ENCODE results near the gene TTN. TPM values are rescaled to one million over a fixed set of nuclear protein-coding genes. Genes with fewer than 3 reads are reported as not detected.
A peak's percentile ranks its signal among the peaks of the same experiment; 100 is the strongest.

The TTN gene
- total RNA-seq, 2 donors from 2014 or later: 4.3 to 9.2 TPM

GRCh38 chr2:178827111-178827510 is 19.9 kb upstream of the TTN start:
- H3K9me3 Mint-ChIP-seq: no peaks in the 10 kb centered on the region
- H3K27ac Mint-ChIP-seq: no peak overlapping the region
- H3K36me3 Mint-ChIP-seq: peaks cover 0 to 15% of the 10 kb centered on the region in 2 donors
- ATAC-seq (no peak), DNase-seq (ENCODE audit: low spot score in 2 of 2) (no peak)

DNA sequence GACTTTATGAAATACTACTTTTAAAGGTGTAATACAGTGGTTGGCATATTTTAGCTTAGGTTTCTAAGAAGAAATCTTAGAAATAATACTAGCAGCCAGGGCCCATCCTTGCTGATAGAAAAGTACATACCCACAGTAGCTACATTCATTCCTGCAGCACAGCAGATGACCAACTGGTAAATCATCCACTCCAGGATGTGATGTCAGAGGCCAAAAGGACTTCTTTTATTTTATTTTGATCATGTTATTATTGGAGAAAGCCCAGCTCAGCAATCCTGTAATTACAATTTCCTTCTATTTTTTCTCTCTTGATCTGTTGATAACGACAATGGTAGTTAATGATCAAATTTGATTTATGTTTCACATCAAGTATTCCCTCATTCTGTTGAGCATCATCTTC is 18.0 kb upstream of the TTN start:
- Mint-ChIP-seq H3K27ac (no peak overlapping the region), H3K36me3 (peaks cover 0 to 9% of the 10 kb centered on the region in 2 donors), H3K9me3 (peaks cover 0 to 3% of the 10 kb centered on the region in 2 donors)
- DNase-seq (ENCODE audit: low spot score in 2 of 2) (no peak), ATAC-seq (no peak)

- ATAC-seq (no peak), DNase-seq (ENCODE audit: low spot score in 2 of 2) (no peak)
- H3K27ac Mint-ChIP-seq: no peak overlapping the region
- H3K36me3 Mint-ChIP-seq: peaks cover 0 to 8% of the 10 kb centered on the region in 2 donors
- peaks cover 0 to 3% of the 10 kb centered on the region in 2 donors for H3K9me3 Mint-ChIP-seq
These were observed 17.0 kb upstream of the TTN start for GRCh38 chr2:178824181-178824580.

DNA sequence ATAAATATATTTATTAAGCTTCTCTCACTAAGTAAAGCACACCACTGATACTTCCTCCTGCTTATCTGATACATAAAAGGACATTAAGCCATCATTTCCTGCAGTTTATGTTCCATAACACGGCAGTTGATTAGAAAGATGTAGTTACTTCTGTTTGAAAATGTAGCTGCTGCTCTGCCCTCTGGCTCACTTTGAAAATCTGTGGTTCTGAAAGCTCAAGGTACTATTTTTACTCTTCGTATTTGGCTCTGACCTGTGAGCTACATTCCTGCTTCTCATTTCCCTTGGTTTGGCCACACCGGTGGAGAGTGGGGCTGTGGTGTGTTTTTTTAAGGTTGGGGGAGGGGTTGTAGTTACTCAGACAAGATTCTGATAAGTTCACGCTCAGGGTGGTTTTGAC is 12.8 kb upstream of the TTN start:
- Mint-ChIP-seq H3K27ac (peak overlapping the region in 1 of 2 donors; percentile 74), H3K36me3 (no peaks in the 10 kb centered on the region), H3K9me3 (peaks cover 0 to 3% of the 10 kb centered on the region in 2 donors)
- DNase-seq (ENCODE audit: low spot score in 2 of 2) (no peak), ATAC-seq (peak; percentile 34 to 63)

- Mint-ChIP-seq H3K27ac (no peak overlapping the region), H3K9me3 (peaks cover 0 to 3% of the 10 kb centered on the region in 2 donors), H3K36me3 (no peaks in the 10 kb centered on the region)
- no peak for DNase-seq (ENCODE audit: low spot score in 2 of 2)
- ATAC-seq: no peak
These were observed 12.1 kb upstream of the TTN start for GRCh38 chr2:178819147-178819875.

DNA sequence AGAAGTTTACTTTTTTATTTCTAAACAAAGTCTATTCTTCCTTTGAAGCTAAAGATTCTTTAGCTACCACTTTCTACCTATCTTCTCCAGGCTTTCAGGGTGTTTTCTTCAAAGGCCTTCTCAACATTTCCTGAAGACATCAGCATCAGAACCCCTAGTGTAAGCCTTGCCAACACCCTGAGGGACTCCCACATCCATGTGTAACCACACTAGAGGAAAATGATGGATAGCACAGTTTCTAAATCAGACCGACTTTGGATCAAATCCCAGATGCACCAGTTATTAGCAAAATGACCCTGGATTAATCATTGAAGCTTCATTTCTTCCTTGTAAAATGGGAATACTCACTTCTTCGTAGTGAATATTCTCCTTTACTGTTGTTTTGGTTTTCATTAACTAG is 4.7 kb upstream of the TTN start:
- H3K27ac Mint-ChIP-seq: no peak overlapping the region
- no peaks in the 10 kb centered on the region for H3K9me3 Mint-ChIP-seq
- no peak for ATAC-seq
- no peaks in the 10 kb centered on the region for H3K36me3 Mint-ChIP-seq
- no peak for DNase-seq (ENCODE audit: low spot score in 2 of 2)

DNA sequence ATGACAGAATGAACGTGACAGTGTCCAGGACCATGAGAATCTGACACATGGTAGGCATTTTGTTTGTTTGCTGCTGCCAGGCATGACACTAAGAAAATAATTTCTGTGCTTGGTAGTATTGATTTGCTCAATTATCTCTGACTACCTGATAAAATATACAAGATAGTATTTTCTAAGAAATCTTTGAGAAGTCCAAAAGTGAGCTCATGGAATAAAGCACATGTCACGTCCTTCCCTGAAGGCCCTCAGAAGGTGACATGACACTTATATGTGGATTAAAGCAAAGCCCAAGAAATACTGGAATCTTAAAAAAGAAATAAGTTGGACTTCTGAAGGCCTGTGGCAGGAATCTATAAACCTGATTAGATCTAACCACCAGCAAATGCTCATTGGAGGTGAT is 3.8 kb upstream of the TTN start:
- no peaks in the 10 kb centered on the region for H3K36me3 Mint-ChIP-seq
- ATAC-seq: no peak
- DNase-seq (ENCODE audit: low spot score in 2 of 2): no peak
- no peak overlapping the region for H3K27ac Mint-ChIP-seq
- no peaks in the 10 kb centered on the region for H3K9me3 Mint-ChIP-seq

GRCh38 chr2:178810422-178810821 is 3.2 kb upstream of the TTN start:
- no peaks in the 10 kb centered on the region for H3K36me3 Mint-ChIP-seq
- no peaks in the 10 kb centered on the region for H3K9me3 Mint-ChIP-seq
- ATAC-seq: no peak
- DNase-seq (ENCODE audit: low spot score in 2 of 2): no peak
- H3K27ac Mint-ChIP-seq: no peak overlapping the region

DNA sequence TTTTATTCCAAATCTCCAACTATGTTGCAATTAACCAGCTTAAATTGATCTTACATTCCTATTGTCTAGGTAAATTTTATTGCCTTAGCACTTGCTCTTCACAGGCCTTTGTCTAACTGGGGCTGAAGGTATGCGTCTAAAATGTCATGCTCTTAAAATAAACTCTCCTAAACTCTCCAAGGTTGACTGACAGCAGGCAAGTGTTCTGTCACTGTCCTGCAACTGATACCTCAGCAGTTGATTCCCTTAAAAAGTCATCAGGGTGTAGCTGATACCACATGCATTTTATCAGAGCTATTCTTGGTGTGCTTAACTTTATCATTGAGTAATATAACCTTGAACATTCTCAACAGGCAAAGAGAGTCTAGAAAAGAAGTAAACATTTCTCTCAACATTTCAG is 680 bp downstream of the TTN start:
- Mint-ChIP-seq H3K36me3 (no peaks in the 10 kb centered on the region), H3K27ac (no peak overlapping the region), H3K9me3 (no peaks in the 10 kb centered on the region)
- DNase-seq (ENCODE audit: low spot score in 2 of 2): no peak
- ATAC-seq: no peak

- ATAC-seq (no peak), DNase-seq (ENCODE audit: low spot score in 2 of 2) (no peak)
- Mint-ChIP-seq H3K27ac (no peak overlapping the region), H3K9me3 (no peaks in the 10 kb centered on the region), H3K36me3 (no peaks in the 10 kb centered on the region)
These were observed 1.8 kb downstream of the TTN start for GRCh38 chr2:178805457-178805856.

DNA sequence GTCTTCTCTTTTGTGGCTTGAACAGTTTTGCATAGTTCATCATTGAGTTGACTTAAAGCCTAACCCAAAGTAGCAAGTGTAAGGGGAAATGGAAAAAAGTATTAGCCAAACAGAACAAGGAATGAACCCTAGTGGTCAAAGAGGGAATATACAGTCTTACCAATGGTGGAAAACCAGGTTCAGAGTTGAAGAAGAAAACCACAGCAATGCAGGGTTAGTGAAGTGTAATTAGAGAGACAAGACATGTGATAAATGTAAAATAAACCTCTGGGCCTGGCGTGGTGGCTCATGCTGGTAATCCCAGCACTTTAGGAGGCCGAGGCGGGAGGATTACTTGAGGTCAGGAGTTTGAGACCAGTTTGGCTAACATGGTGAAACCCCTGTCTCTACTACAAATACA is 2.4 kb downstream of the TTN start:
- ATAC-seq: no peak
- no peak overlapping the region for H3K27ac Mint-ChIP-seq
- no peak for DNase-seq (ENCODE audit: low spot score in 2 of 2)
- no peaks in the 10 kb centered on the region for H3K36me3 Mint-ChIP-seq
- no peaks in the 10 kb centered on the region for H3K9me3 Mint-ChIP-seq

DNA sequence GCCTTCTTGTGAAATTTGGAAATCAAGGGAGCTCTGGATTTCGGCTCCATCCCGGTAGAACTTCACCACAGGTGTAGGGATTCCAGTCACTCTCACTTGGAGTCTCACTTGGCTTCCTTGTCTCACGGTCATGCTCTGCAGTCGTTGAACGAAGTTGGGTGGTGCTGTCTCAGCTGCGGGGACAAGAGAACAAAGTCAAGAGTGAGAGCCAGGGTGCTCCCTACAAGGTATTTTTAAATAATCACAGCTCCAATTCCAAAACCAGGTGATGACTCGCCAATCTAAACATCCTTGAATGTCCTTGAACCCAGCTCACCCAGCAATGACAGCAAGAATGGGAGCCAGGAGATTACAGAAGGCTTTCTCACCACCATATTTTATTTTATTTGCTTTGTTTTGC is 6.7 kb downstream of the TTN start:
- DNase-seq (ENCODE audit: low spot score in 2 of 2): no peak
- Mint-ChIP-seq H3K27ac (peak overlapping the region in 1 of 2 donors; percentile 25), H3K9me3 (no peaks in the 10 kb centered on the region), H3K36me3 (no peaks in the 10 kb centered on the region)
- no peak for ATAC-seq

DNA sequence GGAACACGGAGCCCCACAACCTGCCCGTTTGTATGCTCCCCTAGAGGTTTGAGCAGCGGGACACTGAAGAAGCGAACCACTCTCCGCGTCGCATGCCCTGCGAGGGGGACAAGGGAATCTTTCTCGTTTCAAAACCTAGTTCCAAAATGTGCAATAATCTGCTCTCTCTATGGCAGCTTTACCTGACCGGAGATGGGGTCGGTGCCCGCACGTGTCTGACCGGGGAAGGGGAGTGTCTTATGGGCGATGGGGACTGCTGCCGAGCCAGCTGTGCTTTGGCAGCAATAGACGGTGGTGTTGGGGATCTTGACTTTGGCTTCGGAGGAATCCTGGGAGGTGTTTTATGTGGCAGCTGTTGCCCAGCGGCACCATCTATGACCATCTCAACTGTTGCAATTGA is 7.9 kb downstream of the TTN start:
- no peak for ATAC-seq

DNA sequence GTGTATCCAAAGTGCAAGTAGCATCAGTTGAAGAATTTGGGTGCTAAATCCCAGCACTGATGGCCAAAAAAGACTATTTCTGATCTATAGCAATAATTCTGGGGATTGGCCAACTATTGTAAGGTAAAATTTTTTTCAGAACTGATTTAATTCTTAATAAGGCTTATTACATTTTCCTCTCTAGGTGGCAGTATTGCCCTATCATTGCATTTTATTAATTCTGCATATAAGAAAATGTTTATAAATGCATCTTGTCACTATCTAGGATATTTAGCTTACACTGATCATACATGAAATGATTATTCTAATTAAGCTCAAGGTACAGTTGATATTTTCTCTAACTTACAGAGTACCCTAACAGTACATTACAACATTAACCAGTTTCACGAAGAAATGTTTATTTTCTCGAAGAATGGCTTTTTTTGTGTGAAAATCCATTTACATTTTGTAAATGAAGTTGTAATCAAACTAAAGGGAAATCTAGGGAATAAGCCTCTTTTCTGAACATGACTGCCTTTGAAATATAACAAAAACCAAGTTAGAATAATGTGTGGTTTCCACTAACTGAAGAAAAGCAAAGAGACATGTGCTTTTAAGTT is 11.0 kb downstream of the TTN start:
- DNase-seq (ENCODE audit: low spot score in 2 of 2) (no peak), ATAC-seq (no peak)
- no peaks in the 10 kb centered on the region for H3K9me3 Mint-ChIP-seq
- no peak overlapping the region for H3K27ac Mint-ChIP-seq
- no peaks in the 10 kb centered on the region for H3K36me3 Mint-ChIP-seq

More for the DNA sequence above, 7.9 kb downstream of the TTN start:
- Mint-ChIP-seq H3K36me3 (no peaks in the 10 kb centered on the region), H3K27ac (peak overlapping the region in 1 of 2 donors; percentile 75), H3K9me3 (no peaks in the 10 kb centered on the region)
- no peak for DNase-seq (ENCODE audit: low spot score in 2 of 2)

DNA sequence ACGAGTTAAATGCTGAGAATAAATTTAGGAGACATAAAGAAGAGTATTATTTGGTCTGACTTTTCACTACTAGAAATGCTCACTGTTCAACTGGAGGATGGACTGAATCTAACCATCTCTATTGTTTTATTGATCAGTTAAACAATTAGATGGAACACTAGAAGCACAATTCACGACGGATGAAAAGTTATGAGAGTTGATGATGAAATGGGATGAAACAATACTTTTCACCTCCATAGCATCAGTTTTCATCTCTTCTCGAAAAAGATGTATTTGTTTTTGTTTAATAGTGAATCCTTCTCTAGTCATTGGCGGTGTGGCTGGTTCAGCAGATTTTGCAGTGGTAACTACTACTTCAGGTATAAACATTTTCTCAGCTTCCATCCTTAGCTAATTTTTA is 19.3 kb downstream of the TTN start:
- ATAC-seq (peak in 1 of 2 donors; percentile 37), DNase-seq (ENCODE audit: low spot score in 2 of 2) (no peak)
- Mint-ChIP-seq H3K36me3 (no peaks in the 10 kb centered on the region), H3K27ac (no peak overlapping the region), H3K9me3 (no peaks in the 10 kb centered on the region)

- DNase-seq (ENCODE audit: low spot score in 2 of 2) (no peak), ATAC-seq (no peak)
- Mint-ChIP-seq H3K9me3 (no peaks in the 10 kb centered on the region), H3K27ac (no peak overlapping the region), H3K36me3 (no peaks in the 10 kb centered on the region)
These were observed 20.1 kb downstream of the TTN start for GRCh38 chr2:178787155-178787554.

- no peak for ATAC-seq
- Mint-ChIP-seq H3K36me3 (no peaks in the 10 kb centered on the region), H3K27ac (no peak overlapping the region), H3K9me3 (no peaks in the 10 kb centered on the region)
- no peak for DNase-seq (ENCODE audit: low spot score in 2 of 2)
These were observed 23.3 kb downstream of the TTN start for GRCh38 chr2:178783889-178784288.

- no peak for DNase-seq (ENCODE audit: low spot score in 2 of 2)
- Mint-ChIP-seq H3K27ac (no peak overlapping the region), H3K9me3 (no peaks in the 10 kb centered on the region), H3K36me3 (no peaks in the 10 kb centered on the region)
- ATAC-seq: no peak
These were observed 25.0 kb downstream of the TTN start for GRCh38 chr2:178782236-178782635.

All from activated naive CD4-positive, alpha-beta T cell treated with anti-CD3 and anti-CD28 coated beads, Interleukin-2, amount 50 U/mL, for 72 hours (primary cell).